Activated B cell treated with CpG ODN at 0.5 μM for 24 hours (primary cell): ENCODE measurements around the gene RNF19B. TPM values are rescaled to one million over a fixed set of nuclear protein-coding genes. Genes with fewer than 3 reads are reported as not detected.

Source experiments
- ATAC-seq: fragments of 200-7000 bp; cut with Tn5 transposase; one replicate; pipeline ENCODE4 v1.10.0; 2021; ENCODE audit warnings: low read depth, mild to moderate bottlenecking, moderate library complexity
- CTCF ChIA-PET: fragments of 350-600 bp; sonication (Branson Sonifier 250); formaldehyde crosslinking; loops from one replicate; lab custom pipeline; 2021; ENCODE audit warnings: antibody characterized with exemption; lab: Charles Lee
- POLR2A ChIA-PET: fragments of 350-600 bp; sonication (Branson Sonifier 250); formaldehyde crosslinking; loops from one replicate; lab custom pipeline; 2021; ENCODE audit warnings: antibody characterized with exemption; lab: Charles Lee
- DNase-seq: peaks from one replicate; pipeline ENCODE4 v3.0.0; 2022
- H3K27ac Mint-ChIP-seq: one replicate; pipeline ENCODE4 v1.8.0; 2020; ENCODE audit warnings: mixed read lengths
- H3K27me3 Mint-ChIP-seq: one replicate; pipeline ENCODE4 v1.8.0; 2021; ENCODE audit warnings: mixed read lengths
- H3K36me3 Mint-ChIP-seq: one replicate; pipeline ENCODE4 v1.8.0; 2021; ENCODE audit warnings: low read depth, mixed read lengths
- H3K4me1 Mint-ChIP-seq: one replicate; pipeline ENCODE4 v1.8.0; 2021; ENCODE audit warnings: mixed read lengths
- H3K4me3 Mint-ChIP-seq: one replicate; pipeline ENCODE4 v1.8.0; 2020; ENCODE audit warnings: mild to moderate bottlenecking, mixed read lengths
- H3K9me3 Mint-ChIP-seq: one replicate; pipeline ENCODE4 v1.8.0; 2020; ENCODE audit warnings: mixed read lengths
- intact Hi-C: fragments of 100-400 bp; cut with micrococcal nuclease; formaldehyde crosslinking; loops from one replicate; pipeline ENCODE4 v1.15.1; 2024
- total RNA-seq: library from RNA; stranded (reverse); gene quantifications from 2 replicates; pipeline ENCODE4 v1.2.3, GENCODE V29; 2022
- TF ChIP-seq, protein P1 (sequence below): fragments of 200-600 bp; IDR thresholded peaks from one replicate; pipeline ENCODE4 v1.8.0; 2022; ENCODE audit warnings: antibody characterized with exemption, mild to moderate bottlenecking

The RNF19B gene
- total RNA-seq, 1 donor from 2014 or later, result 23.6 TPM

DNA sequence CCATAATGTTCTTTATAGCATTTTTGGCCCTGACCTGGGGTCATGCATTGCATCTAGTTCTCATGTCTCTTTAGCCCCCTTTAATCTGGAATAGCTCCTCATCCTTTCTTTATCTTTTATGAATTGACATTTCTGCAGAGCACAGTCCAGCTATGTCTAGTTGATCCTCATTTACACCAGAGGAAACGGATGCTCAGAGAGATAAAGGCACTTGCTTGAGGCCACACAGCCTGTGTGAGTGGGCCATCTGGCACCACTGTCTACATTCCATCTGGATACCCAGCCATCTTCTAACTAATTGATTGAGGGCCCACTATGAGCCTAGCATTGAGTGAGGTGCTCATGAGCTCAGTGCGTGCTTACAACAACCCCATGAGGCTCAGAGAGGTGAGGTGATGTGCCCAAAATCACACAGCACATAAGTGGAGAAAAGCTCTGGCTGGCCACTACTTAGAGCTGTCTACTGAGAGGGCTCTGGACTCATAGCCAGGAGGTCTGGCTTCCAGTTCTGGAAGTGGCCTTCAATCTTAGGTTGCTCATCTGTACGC is 74.8 kb downstream of the RNF19B start:
- Mint-ChIP-seq H3K36me3 (no peaks in the 10 kb centered on the region), H3K27me3 (peaks cover 73% of the 10 kb centered on the region), H3K27ac (no peak overlapping the region), H3K4me1 (peaks cover 25% of the 10 kb centered on the region), H3K9me3 (no peaks in the 10 kb centered on the region), H3K4me3 (no peak overlapping the region)
- CTCF ChIA-PET, result interaction anchor here (1.2 kb wide), 1 partner anchor 15 kb away, joined by 3 read pairs; no protein-coding TSS in a partner anchor
- TF ChIP-seq, protein P1, sequence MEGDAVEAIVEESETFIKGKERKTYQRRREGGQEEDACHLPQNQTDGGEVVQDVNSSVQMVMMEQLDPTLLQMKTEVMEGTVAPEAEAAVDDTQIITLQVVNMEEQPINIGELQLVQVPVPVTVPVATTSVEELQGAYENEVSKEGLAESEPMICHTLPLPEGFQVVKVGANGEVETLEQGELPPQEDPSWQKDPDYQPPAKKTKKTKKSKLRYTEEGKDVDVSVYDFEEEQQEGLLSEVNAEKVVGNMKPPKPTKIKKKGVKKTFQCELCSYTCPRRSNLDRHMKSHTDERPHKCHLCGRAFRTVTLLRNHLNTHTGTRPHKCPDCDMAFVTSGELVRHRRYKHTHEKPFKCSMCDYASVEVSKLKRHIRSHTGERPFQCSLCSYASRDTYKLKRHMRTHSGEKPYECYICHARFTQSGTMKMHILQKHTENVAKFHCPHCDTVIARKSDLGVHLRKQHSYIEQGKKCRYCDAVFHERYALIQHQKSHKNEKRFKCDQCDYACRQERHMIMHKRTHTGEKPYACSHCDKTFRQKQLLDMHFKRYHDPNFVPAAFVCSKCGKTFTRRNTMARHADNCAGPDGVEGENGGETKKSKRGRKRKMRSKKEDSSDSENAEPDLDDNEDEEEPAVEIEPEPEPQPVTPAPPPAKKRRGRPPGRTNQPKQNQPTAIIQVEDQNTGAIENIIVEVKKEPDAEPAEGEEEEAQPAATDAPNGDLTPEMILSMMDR, result no peak
- POLR2A ChIA-PET, result no interaction called here
- DNase-seq (no peak), ATAC-seq (no peak)
- intact Hi-C loops, result no loop called here

DNA sequence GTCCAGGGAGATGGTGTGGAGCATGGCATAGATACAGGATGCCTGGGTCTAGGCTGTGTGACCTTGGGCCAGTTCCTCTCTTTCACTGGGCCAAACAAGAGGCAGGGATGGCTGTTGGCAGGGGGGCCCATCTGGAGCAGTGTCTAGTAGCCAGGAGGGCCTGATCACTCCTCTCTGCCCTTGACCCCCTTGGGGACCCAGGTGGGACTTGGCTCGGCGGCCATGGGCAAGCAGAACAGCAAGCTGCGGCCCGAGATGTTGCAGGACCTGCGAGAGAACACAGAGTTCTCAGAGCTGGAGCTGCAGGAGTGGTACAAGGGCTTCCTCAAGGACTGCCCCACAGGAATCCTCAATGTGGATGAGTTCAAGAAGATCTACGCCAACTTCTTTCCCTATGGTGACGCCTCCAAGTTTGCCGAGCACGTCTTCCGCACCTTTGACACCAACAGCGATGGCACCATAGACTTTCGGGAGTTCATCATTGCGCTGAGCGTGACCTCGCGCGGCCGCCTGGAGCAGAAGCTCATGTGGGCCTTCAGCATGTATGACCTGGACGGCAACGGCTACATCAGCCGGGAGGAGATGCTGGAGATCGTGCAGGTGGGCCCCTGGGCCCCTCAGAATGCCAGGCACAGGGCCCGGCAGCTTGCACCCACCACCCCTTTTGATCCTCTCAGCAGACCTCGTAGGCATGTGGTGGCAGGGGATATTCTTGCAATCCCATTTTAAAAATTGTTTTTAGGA is 75.8 kb downstream of the RNF19B start:
- DNase-seq, result no peak
- intact Hi-C loops, result no loop called here
- no peak overlapping the region for H3K4me3 Mint-ChIP-seq
- no peak overlapping the region for H3K27ac Mint-ChIP-seq
- H3K36me3 Mint-ChIP-seq, result no peaks in the 10 kb centered on the region
- peaks cover 78% of the 10 kb centered on the region for H3K27me3 Mint-ChIP-seq
- POLR2A ChIA-PET, result no interaction called here
- TF ChIP-seq, protein P1, result no peak
- ATAC-seq, result no peak
- CTCF ChIA-PET, result no interaction called here
- no peaks in the 10 kb centered on the region for H3K9me3 Mint-ChIP-seq
- peaks cover 25% of the 10 kb centered on the region for H3K4me1 Mint-ChIP-seq

GRCh38 chr1:32888134-32888533 is 76.5 kb downstream of the RNF19B start:
- no peak for ATAC-seq
- Mint-ChIP-seq H3K4me3 (no peak overlapping the region), H3K9me3 (no peaks in the 10 kb centered on the region), H3K36me3 (no peaks in the 10 kb centered on the region), H3K27ac (no peak overlapping the region), H3K27me3 (peaks cover 80% of the 10 kb centered on the region), H3K4me1 (peaks cover 20% of the 10 kb centered on the region)
- POLR2A ChIA-PET, result no interaction called here
- CTCF ChIA-PET, result no interaction called here
- DNase-seq, result no peak
- TF ChIP-seq, protein P1, result no peak
- intact Hi-C loops, result no loop called here

DNA sequence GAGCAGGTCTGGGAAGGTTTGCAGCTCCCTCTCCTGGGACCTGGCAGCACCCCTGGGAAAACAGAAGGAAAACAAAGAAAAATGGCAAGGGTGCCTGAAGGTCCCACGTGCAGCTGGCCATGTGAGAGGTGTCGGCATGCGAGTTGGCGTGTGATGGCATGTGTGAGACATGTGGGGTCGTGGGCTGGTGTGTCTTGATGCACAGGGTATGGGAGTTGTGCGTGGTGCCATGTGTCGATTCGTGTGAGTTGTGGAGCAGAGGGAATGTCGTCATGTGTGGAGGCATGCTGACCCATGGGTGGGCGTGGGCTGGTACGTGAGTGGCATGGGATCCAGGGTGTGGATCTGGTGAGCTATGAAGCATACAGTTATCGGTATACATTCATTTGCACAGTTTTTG is 77.0 kb downstream of the RNF19B start:
- H3K9me3 Mint-ChIP-seq, result no peaks in the 10 kb centered on the region
- H3K4me3 Mint-ChIP-seq, result no peak overlapping the region
- no peak for DNase-seq
- H3K27me3 Mint-ChIP-seq, result peaks cover 77% of the 10 kb centered on the region
- peaks cover 17% of the 10 kb centered on the region for H3K4me1 Mint-ChIP-seq
- CTCF ChIA-PET, result no interaction called here
- intact Hi-C loops, result no loop called here
- no peaks in the 10 kb centered on the region for H3K36me3 Mint-ChIP-seq
- POLR2A ChIA-PET, result no interaction called here
- no peak overlapping the region for H3K27ac Mint-ChIP-seq
- TF ChIP-seq, protein P1, result no peak
- no peak for ATAC-seq

DNA sequence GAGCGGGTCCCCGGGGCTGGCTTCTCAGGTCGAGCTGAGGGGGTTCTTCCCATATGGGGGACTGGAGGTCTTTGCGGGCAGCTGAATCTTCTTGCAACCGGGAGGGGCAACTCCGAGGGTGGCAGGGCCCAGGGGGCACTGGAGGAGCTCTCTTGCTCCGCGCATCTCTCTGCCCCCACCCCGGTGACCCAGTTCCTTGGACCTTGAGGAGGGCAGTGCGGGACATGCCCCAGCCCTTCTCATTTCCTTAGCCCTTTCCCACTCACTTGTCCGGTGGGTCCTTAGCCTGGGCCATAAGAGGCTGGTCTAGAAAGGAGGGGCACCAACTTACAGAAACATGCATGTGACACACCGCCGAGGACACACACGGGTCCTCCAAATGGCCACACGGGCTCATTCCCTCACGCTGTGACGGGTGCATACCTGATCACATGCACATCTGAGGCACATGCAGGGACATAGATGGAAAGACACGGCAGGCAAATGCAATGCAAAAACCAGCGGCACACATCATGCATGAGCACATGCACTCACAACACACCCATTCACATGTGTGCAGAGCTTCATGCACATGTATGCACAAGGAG is 77.7 kb downstream of the RNF19B start:
- Mint-ChIP-seq H3K27ac (no peak overlapping the region), H3K27me3 (peaks cover 70% of the 10 kb centered on the region), H3K9me3 (no peaks in the 10 kb centered on the region), H3K4me1 (peaks cover 10% of the 10 kb centered on the region), H3K4me3 (no peak overlapping the region), H3K36me3 (no peaks in the 10 kb centered on the region)
- DNase-seq (no peak), ATAC-seq (no peak)
- TF ChIP-seq, protein P1, result no peak
- ChIA-PET CTCF (no interaction called here), POLR2A (no interaction called here)
- intact Hi-C loops, result no loop called here
